SK-N-SH treated with all-trans-retinoic acid at 6 μM for 48 hours (cell line): ENCODE results near the gene DLGAP5.

Experiments used
- ATAC-seq: fragments of 200-7000 bp; cut with Tn5 transposase; 3 replicates; pipeline ENCODE4 v1.9.1; 2020; ENCODE audit warnings: mild to moderate bottlenecking, moderate library complexity
- ARNTL ChIP-seq: fragments of 450-650 bp; formaldehyde crosslinking; IDR thresholded peaks from 2 replicates; pipeline ENCODE4 v1.5.0; 2020; ENCODE audit warnings: low read depth, mild to moderate bottlenecking, moderate library complexity, borderline replicate concordance
- CREB5 ChIP-seq: fragments of 250-450 bp; sonication (Bioruptor Pico); IDR thresholded peaks from 2 replicates; pipeline ENCODE4 v1.5.1; 2020; ENCODE audit warnings: low read depth, mild to moderate bottlenecking, moderate library complexity
- CSDC2 ChIP-seq: fragments of 250-450 bp; sonication (Bioruptor Pico); IDR thresholded peaks from 2 replicates; pipeline ENCODE4 v1.5.0; 2020; ENCODE audit warnings: mild to moderate bottlenecking, moderate library complexity
- CSRNP3 ChIP-seq: fragments of 250-450 bp; sonication (Bioruptor Pico); IDR thresholded peaks from 2 replicates; pipeline ENCODE4 v1.5.1; 2021; ENCODE audit warnings: mild to moderate bottlenecking, moderate library complexity
- ESRRG ChIP-seq: fragments of 250-450 bp; sonication (Bioruptor Pico); IDR thresholded peaks from 2 replicates; pipeline ENCODE4 v1.6.1; 2021; ENCODE audit warnings: mild to moderate bottlenecking
- GLIS3 ChIP-seq: fragments of 250-450 bp; sonication (Bioruptor Pico); IDR thresholded peaks from 2 replicates; pipeline ENCODE4 v1.5.0; 2020; ENCODE audit warnings: mild to moderate bottlenecking, moderate library complexity
- OSR1 ChIP-seq: fragments of 250-450 bp; sonication (Bioruptor Pico); IDR thresholded peaks from 2 replicates; pipeline ENCODE4 v1.8.0; 2022; ENCODE audit warnings: moderate library complexity, mild to moderate bottlenecking, inconsistent platforms
- PATZ1 ChIP-seq: fragments of 250-450 bp; sonication (Bioruptor Pico); IDR thresholded peaks from 2 replicates; pipeline ENCODE4 v1.8.0; 2020; ENCODE audit warnings: mild to moderate bottlenecking, moderate library complexity, borderline replicate concordance
- POU6F1 ChIP-seq: fragments of 250-450 bp; sonication (Bioruptor Pico); IDR thresholded peaks from 2 replicates; pipeline ENCODE4 v1.8.0; 2021; ENCODE audit warnings: low read depth, mild to moderate bottlenecking, moderate library complexity, borderline replicate concordance
- PPARA ChIP-seq: fragments of 250-450 bp; sonication (Bioruptor Pico); IDR thresholded peaks from 2 replicates; pipeline ENCODE4 v1.5.0; 2020; ENCODE audit warnings: mild to moderate bottlenecking, borderline replicate concordance
- RARB ChIP-seq: fragments of 250-450 bp; sonication (Bioruptor Pico); IDR thresholded peaks from 2 replicates; pipeline ENCODE4 v1.8.0; 2021; ENCODE audit warnings: mild to moderate bottlenecking, moderate library complexity
- SNAI2 ChIP-seq: fragments of 250-450 bp; sonication (Bioruptor Pico); IDR thresholded peaks from 2 replicates; pipeline ENCODE4 v1.5.0; 2020; ENCODE audit warnings: mild to moderate bottlenecking, moderate library complexity
- TCF4 ChIP-seq: fragments of 250-450 bp; sonication (Bioruptor Pico); IDR thresholded peaks from 2 replicates; pipeline ENCODE4 v1.8.0; 2021; ENCODE audit warnings: mild to moderate bottlenecking, moderate library complexity, borderline replicate concordance
- TOX ChIP-seq: fragments of 250-450 bp; sonication (Bioruptor Pico); IDR thresholded peaks from 2 replicates; pipeline ENCODE4 v1.8.0; 2021; ENCODE audit warnings: mild to moderate bottlenecking, moderate library complexity, borderline replicate concordance
- TSHZ2 ChIP-seq: fragments of 250-450 bp; sonication (Bioruptor Pico); IDR thresholded peaks from 2 replicates; pipeline ENCODE4 v1.5.0; 2020; ENCODE audit warnings: mild to moderate bottlenecking, moderate library complexity
- ZC3H10 ChIP-seq: fragments of 250-450 bp; sonication (Bioruptor Pico); IDR thresholded peaks from 2 replicates; pipeline ENCODE4 v1.5.1; 2021; ENCODE audit warnings: mild to moderate bottlenecking, moderate library complexity
- ZFP3 ChIP-seq: fragments of 250-450 bp; sonication (Bioruptor Pico); IDR thresholded peaks from 2 replicates; pipeline ENCODE4 v1.5.0; 2020; ENCODE audit warnings: mild to moderate bottlenecking, moderate library complexity
- ZNF565 ChIP-seq: fragments of 450-650 bp; formaldehyde crosslinking; conservative IDR thresholded peaks from 2 replicates; pipeline ENCODE4 v1.5.0; 2020; ENCODE audit warnings: low read depth, mild to moderate bottlenecking, moderate library complexity
- ZNF70 ChIP-seq: fragments of 450-650 bp; formaldehyde crosslinking; IDR thresholded peaks from 2 replicates; pipeline ENCODE4 v1.5.0; 2020; ENCODE audit warnings: mild to moderate bottlenecking, moderate library complexity
- ZNF8 ChIP-seq: fragments of 450-650 bp; formaldehyde crosslinking; IDR thresholded peaks from 2 replicates; pipeline ENCODE4 v1.5.0; 2020; ENCODE audit warnings: mild to moderate bottlenecking, moderate library complexity

DLGAP5 gene

GRCh38 chr14:55126932-55127459 is 64.4 kb downstream of the DLGAP5 start:
- no peak for ATAC-seq
- TF ChIP-seq ZNF70 (CRISPR knock-in tag): no peak
- no peak for TF ChIP-seq ZNF565 (CRISPR knock-in tag)
- TF ChIP-seq ZFP3 (CRISPR knock-in tag): no peak
- TF ChIP-seq CSDC2 (CRISPR knock-in tag): no peak
- TF ChIP-seq GLIS3: no peak
- no peak for TF ChIP-seq ARNTL (CRISPR knock-in tag)
- TF ChIP-seq PPARA: no peak
- no peak for TF ChIP-seq TSHZ2 (CRISPR knock-in tag)
- TF ChIP-seq CREB5: no peak
- no peak for TF ChIP-seq RARB
- no peak for TF ChIP-seq ZC3H10 (CRISPR knock-in tag)
- no peak for TF ChIP-seq CSRNP3 (CRISPR knock-in tag)

- ATAC-seq: no peak
- TF ChIP-seq PATZ1 (no peak), CSRNP3 (CRISPR knock-in tag) (no peak), ZC3H10 (CRISPR knock-in tag) (no peak), TSHZ2 (CRISPR knock-in tag) (no peak), OSR1 (no peak), POU6F1 (CRISPR knock-in tag) (no peak), ESRRG (CRISPR knock-in tag) (no peak), CSDC2 (CRISPR knock-in tag) (no peak), ZNF70 (CRISPR knock-in tag) (no peak), ARNTL (CRISPR knock-in tag) (no peak), ZNF8 (CRISPR knock-in tag) (no peak), TOX (CRISPR knock-in tag) (no peak), SNAI2 (CRISPR knock-in tag) (no peak), ZFP3 (CRISPR knock-in tag) (no peak), RARB (no peak), PPARA (no peak), TCF4 (CRISPR knock-in tag) (no peak), GLIS3 (no peak), CREB5 (no peak), ZNF565 (CRISPR knock-in tag) (no peak)
These were observed 65.4 kb downstream of the DLGAP5 start for GRCh38 chr14:55126034-55126433.
